IMR-90 (cell line): ENCODE measurements around the gene CNTN5. TPM values are rescaled to one million over a fixed set of nuclear protein-coding genes. Genes with fewer than 3 reads are reported as not detected.
A peak's percentile ranks its signal among the peaks of the same experiment; 100 is the strongest.

Experiments used
- ATAC-seq: fragments of 200-7000 bp; cut with Tn5 transposase; 2 replicates; pipeline ENCODE4 v1.9.1; 2020; ENCODE audit warnings: low read depth, mild to moderate bottlenecking, moderate library complexity
- BruUV-seq: library from RNA; stranded (reverse); fragments of 400-500 nt; replicated peaks from 2 replicates; lab custom pipeline; 2021; lab: Mats Ljungman, UMichigan
- CTCF ChIA-PET: fragments of 300-600 bp; formaldehyde crosslinking; extraction: SDS; loops from one replicate; lab custom pipeline; 2021; ENCODE audit warnings: antibody characterized with exemption; lab: Yijun Ruan, JAX
- POLR2A ChIA-PET: fragments of 300-600 bp; sonication (Branson Sonifier 250); formaldehyde crosslinking; loops from one replicate; lab custom pipeline; 2022; ENCODE audit warnings: antibody characterized with exemption; ENCODE audit not compliant: unreplicated experiment; lab: Charles Lee
- DNase-seq: peaks from one replicate; pipeline ENCODE4 v3.0.0; 2013
- H2AFZ ChIP-seq: replicated peaks from 2 replicates; pipeline ENCODE3; 2013; ENCODE audit warnings: low read length, mild to moderate bottlenecking; ENCODE audit not compliant: poor library complexity
- H2AK5ac ChIP-seq: 2 replicates; pipeline ENCODE4 v1.6.1; 2013; ENCODE audit warnings: low read depth, low read length, inconsistent platforms
- H2AK9ac ChIP-seq: replicated peaks from 2 replicates; pipeline ENCODE3; 2013; ENCODE audit warnings: mild to moderate bottlenecking, low read depth, low read length, moderate library complexity; ENCODE audit not compliant: poor library complexity
- H2BK120ac ChIP-seq: 2 replicates; pipeline ENCODE4 v1.6.1; 2013; ENCODE audit warnings: low read depth, low read length, inconsistent platforms
- H2BK15ac ChIP-seq: 3 replicates; pipeline ENCODE4 v1.6.1; 2013; ENCODE audit warnings: low read depth, low read length, inconsistent platforms
- H2BK20ac ChIP-seq: 2 replicates; pipeline ENCODE4 v1.6.1; 2013; ENCODE audit warnings: low read depth, mild to moderate bottlenecking, inconsistent platforms, low read length, moderate library complexity
- H2BK5ac ChIP-seq: 2 replicates; pipeline ENCODE4 v1.6.1; 2013; ENCODE audit warnings: mild to moderate bottlenecking, low read depth, low read length, inconsistent platforms; ENCODE audit not compliant: poor library complexity, severe bottlenecking
- H3K14ac ChIP-seq: replicated peaks from 2 replicates; pipeline ENCODE4 v1.6.1; 2013; ENCODE audit warnings: low read depth, low read length, inconsistent platforms
- H3K18ac ChIP-seq: 2 replicates; pipeline ENCODE4 v1.6.1; 2013; ENCODE audit warnings: low read depth, low read length, control low read depth
- H3K23ac ChIP-seq: 2 replicates; pipeline ENCODE4 v1.6.1; 2013; ENCODE audit warnings: low read depth, low read length, inconsistent platforms
- H3K27ac ChIP-seq: 2 replicates; pipeline ENCODE4 v1.5.1; 2013; ENCODE audit warnings: mild to moderate bottlenecking, control low read depth, low read length; ENCODE audit not compliant: insufficient read depth
- H3K27me3 ChIP-seq: 2 replicates; pipeline ENCODE4 v1.6.1; 2013; ENCODE audit warnings: low read length; ENCODE audit not compliant: control insufficient read depth, insufficient read depth
- H3K36me3 ChIP-seq: 2 replicates; pipeline ENCODE4 v1.6.1; 2013; ENCODE audit warnings: low read length, mixed read lengths; ENCODE audit not compliant: control insufficient read depth, insufficient read depth
- H3K4ac ChIP-seq: 2 replicates; pipeline ENCODE4 v1.6.1; 2013; ENCODE audit warnings: low read depth, low read length, inconsistent platforms
- H3K4me1 ChIP-seq: 2 replicates; pipeline ENCODE4 v1.6.1; 2013; ENCODE audit warnings: low read length, mixed read lengths; ENCODE audit not compliant: control insufficient read depth, insufficient read depth
- H3K4me2 ChIP-seq: 2 replicates; pipeline ENCODE4 v1.6.1; 2013; ENCODE audit warnings: low read depth, mild to moderate bottlenecking, control low read depth, low read length, moderate library complexity
- H3K4me3 ChIP-seq: 2 replicates; pipeline ENCODE4 v1.5.1; 2013; ENCODE audit warnings: low read depth, mild to moderate bottlenecking, control low read depth, low read length, moderate library complexity; ENCODE audit not compliant: insufficient read depth
- H3K56ac ChIP-seq: 2 replicates; pipeline ENCODE4 v1.6.1; 2013; ENCODE audit warnings: low read length, inconsistent platforms; ENCODE audit not compliant: insufficient read depth; ENCODE audit errors: extremely low read depth
- H3K79me1 ChIP-seq, 2 experiments: 2 replicates each; pipeline ENCODE4 v1.6.1; 2013; ENCODE audit warnings: low read length in 2 of 2, inconsistent platforms in 1 of 2, low read depth in 1 of 2
- H3K9ac ChIP-seq: 2 replicates; pipeline ENCODE4 v1.6.1; 2013; ENCODE audit warnings: low read depth, low read length, control low read depth
- H3K9me1 ChIP-seq: 2 replicates; pipeline ENCODE4 v1.6.1; 2013; ENCODE audit warnings: low read length, inconsistent platforms; ENCODE audit not compliant: insufficient read depth
- H3K9me3 ChIP-seq: 2 replicates; pipeline ENCODE4 v1.6.1; 2013; ENCODE audit warnings: low read length; ENCODE audit not compliant: control insufficient read depth, insufficient read depth
- H4K20me1 ChIP-seq: 2 replicates; pipeline ENCODE4 v1.6.1; 2013; ENCODE audit warnings: low read length, inconsistent platforms; ENCODE audit not compliant: insufficient read depth
- H4K5ac ChIP-seq: 2 replicates; pipeline ENCODE4 v1.6.1; 2013; ENCODE audit warnings: mild to moderate bottlenecking, low read depth, low read length, control low read depth
- H4K8ac ChIP-seq, 2 experiments: 2 replicates each; pipeline ENCODE4 v1.6.1; 2013; ENCODE audit warnings: low read depth in 2 of 2, low read length in 2 of 2, control low read depth in 1 of 2, inconsistent platforms in 1 of 2
- H4K91ac ChIP-seq: 2 replicates; pipeline ENCODE4 v1.6.1; 2013; ENCODE audit warnings: low read depth, low read length, inconsistent platforms; ENCODE audit not compliant: insufficient read depth
- CEBPB ChIP-seq: IDR thresholded peaks from 2 replicates; pipeline ENCODE4 v1.6.1; 2012; ENCODE audit warnings: low read depth, low read length, improper control_type of control experiment
- WGBS, 2 experiments: methylation state at CpG; one replicate each; pipeline versions ENCODE4 v1.1.5 to v1.1.7; 2013; ENCODE audit warnings: missing lambda C conversion rate in 2 of 2; ENCODE audit not compliant: insufficient read length in 1 of 2; ENCODE audit errors: extremely low coverage in 2 of 2; 5-methylcytosine and 5-hydroxymethylcytosine counted together
- dilution Hi-C: fragments of 300-500 bp; cut with HindIII; formaldehyde crosslinking; loops from one replicate; pipeline ENCODE4 v1.14.3; 2018; ENCODE audit warnings: low sequenced_read_pairs; ENCODE audit not compliant: unreplicated experiment
- in situ Hi-C: fragments of 300-500 bp; cut with MboI; formaldehyde crosslinking; loops from 3 replicates; pipeline ENCODE4 v1.14.3; 2019; ENCODE audit warnings: low sequenced_read_pairs, inconsistent platforms, mixed read lengths
- intact Hi-C: fragments of 100-400 bp; cut with micrococcal nuclease; formaldehyde crosslinking; loops from 2 replicates; pipeline ENCODE4 v1.10.0; 2022
- polyA plus RNA-seq, 3 experiments: library from polyadenylated mRNA; depleted of rRNA; stranded (reverse); fragments of >200 nt; gene quantifications; 2 replicates each; pipeline ENCODE4 v1.2.3, GENCODE V29; 2012; ENCODE audit warnings: low replicate concordance in 1 of 3
- total RNA-seq: library from RNA; depleted of rRNA; stranded (reverse); fragments of >200 nt; gene quantifications from 2 replicates; pipeline ENCODE4 v1.2.3, GENCODE V29; 2012
- TF ChIP-seq, protein P1 (sequence below): fragments of 150-350 bp; IDR thresholded peaks from 2 replicates; pipeline ENCODE4 v1.6.1; 2016; ENCODE audit warnings: low read depth, mild to moderate bottlenecking, low read length, moderate library complexity, borderline replicate concordance

CNTN5 gene
- total and polyA plus RNA-seq, 2 of the 4 experiments (the other 2 are of a cell fraction): not detected

DNA sequence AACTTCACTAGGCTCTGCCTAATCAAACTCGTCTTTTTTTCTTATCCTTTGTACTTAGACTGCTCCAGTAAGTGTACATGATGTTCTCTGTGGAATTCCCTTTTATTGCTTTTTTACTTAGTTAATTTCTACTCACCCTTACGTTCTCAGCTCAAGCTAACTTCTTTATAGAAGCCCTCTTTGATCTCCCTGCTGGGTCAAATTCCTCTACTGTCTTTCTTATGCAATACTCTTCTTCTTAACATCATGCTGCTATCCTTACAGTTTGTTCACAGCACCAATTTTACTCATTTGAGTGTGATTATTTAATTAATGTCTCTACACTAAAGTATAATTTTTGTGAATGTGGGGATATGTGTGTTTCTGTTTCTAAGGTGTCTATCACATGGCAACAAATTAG is 498.3 kb downstream of the CNTN5 start:
- Histone ChIP-seq H3K27me3 (no peaks in the 10 kb centered on the region), H3K9me1 (peaks cover 3% of the 10 kb centered on the region; the same call in 1 of the 2 replicates), H3K14ac (no peak overlapping the region), H3K4me3 (no peak overlapping the region), H2AK9ac (no peak overlapping the region), H4K8ac (no peak overlapping the region; a peak in 1 of 4 replicates), H2BK120ac (no peak overlapping the region), H3K4me2 (no peak overlapping the region), H3K36me3 (no peaks in the 10 kb centered on the region), H4K5ac (no peak overlapping the region), H2BK20ac (no peak overlapping the region), H3K56ac (no peak overlapping the region), H3K79me1 (no peaks in the 10 kb centered on the region), H3K27ac (no peak overlapping the region), H2BK5ac (no peak overlapping the region), H2AK5ac (no peak overlapping the region), H3K23ac (no peak overlapping the region), H2AFZ (no peak overlapping the region), H3K9ac (no peak overlapping the region), H4K91ac (no peak overlapping the region), H3K4ac (no peak overlapping the region), H2BK15ac (no peak overlapping the region), H4K20me1 (no peaks in the 10 kb centered on the region), H3K4me1 (peaks cover 10% of the 10 kb centered on the region; the same call in 1 of the 2 replicates), H3K18ac (no peak overlapping the region; the same call in 1 of the 2 replicates), H3K9me3 (no peaks in the 10 kb centered on the region)
- intact Hi-C loops: no loop called here
- dilution Hi-C loops: no loop called here
- in situ Hi-C loops: loop anchor here (25.0 kb wide), 1 partner anchor 1418 kb away; no protein-coding TSS in a partner anchor
- ChIA-PET POLR2A (no interaction called here), CTCF (no interaction called here)
- DNase-seq (no peak), ATAC-seq (no peak)
- BruUV-seq: no TSS peak
- WGBS, 2 experiments: no CpG with 5 or more reads among the region's 2 CpGs
- TF ChIP-seq, protein P1, sequence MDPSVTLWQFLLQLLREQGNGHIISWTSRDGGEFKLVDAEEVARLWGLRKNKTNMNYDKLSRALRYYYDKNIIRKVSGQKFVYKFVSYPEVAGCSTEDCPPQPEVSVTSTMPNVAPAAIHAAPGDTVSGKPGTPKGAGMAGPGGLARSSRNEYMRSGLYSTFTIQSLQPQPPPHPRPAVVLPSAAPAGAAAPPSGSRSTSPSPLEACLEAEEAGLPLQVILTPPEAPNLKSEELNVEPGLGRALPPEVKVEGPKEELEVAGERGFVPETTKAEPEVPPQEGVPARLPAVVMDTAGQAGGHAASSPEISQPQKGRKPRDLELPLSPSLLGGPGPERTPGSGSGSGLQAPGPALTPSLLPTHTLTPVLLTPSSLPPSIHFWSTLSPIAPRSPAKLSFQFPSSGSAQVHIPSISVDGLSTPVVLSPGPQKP: no peak
- 0 out of 2 replicates have a peak, but pooled peaks have one; percentile 18 for TF ChIP-seq CEBPB
